HCEC 1CT (cell line): Measurements from ENCODE around the gene KRTCAP3.
"Not testable (repeated sequence)": the region's sequence is repeated elsewhere in the genome, so short reads cannot be mapped to it uniquely, and the experiment has no call there.

Experiments
- DNase-seq: peaks from one replicate; pipeline ENCODE4 v3.0.0-alpha.2; 2017

The KRTCAP3 gene, protein sequence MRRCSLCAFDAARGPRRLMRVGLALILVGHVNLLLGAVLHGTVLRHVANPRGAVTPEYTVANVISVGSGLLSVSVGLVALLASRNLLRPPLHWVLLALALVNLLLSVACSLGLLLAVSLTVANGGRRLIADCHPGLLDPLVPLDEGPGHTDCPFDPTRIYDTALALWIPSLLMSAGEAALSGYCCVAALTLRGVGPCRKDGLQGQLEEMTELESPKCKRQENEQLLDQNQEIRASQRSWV

DNA sequence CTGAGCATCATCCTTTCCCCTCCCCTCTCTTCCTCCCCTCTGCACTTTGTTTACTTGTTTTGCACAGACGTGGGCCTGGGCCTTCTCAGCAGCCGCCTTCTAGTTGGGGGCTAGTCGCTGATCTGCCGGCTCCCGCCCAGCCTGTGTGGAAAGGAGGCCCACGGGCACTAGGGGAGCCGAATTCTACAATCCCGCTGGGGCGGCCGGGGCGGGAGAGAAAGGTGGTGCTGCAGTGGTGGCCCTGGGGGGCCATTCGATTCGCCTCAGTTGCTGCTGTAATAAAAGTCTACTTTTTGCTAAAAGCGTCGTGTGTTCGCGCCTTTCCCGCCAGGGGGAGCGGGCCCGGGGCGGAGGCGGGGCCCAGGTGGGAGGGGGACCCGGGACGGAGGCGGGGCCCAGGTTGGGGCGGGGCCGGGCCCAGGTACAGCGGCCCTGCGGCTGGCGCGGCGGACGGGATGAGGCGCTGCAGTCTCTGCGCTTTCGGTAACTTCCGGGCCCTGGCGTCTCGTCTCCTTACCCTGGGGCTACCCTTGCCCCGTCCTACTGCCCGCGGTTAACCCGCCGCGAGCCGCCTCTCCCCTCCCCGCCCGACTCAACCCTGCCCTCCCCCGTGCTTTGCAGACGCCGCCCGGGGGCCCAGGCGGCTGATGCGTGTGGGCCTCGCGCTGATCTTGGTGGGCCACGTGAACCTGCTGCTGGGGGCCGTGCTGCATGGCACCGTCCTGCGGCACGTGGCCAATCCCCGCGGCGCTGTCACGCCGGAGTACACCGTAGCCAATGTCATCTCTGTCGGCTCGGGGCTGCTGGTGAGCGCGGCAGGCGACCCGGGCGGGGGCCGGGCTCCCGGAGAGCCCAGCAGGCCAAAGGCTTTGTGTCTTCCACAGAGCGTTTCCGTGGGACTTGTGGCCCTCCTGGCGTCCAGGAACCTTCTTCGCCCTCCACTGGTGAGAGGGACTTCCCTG lies at the start of gene KRTCAP3:
KRTCAP3 (plus strand) TSS at position 424 of the 962 bp plus-strand sequence; CDS start at position 456, 32 bp downstream.
- DNase-seq: no peak

- DNase-seq: no peak
These were observed 49.0 kb upstream of the KRTCAP3 start for GRCh38 chr2:27393225-27393624.

DNA sequence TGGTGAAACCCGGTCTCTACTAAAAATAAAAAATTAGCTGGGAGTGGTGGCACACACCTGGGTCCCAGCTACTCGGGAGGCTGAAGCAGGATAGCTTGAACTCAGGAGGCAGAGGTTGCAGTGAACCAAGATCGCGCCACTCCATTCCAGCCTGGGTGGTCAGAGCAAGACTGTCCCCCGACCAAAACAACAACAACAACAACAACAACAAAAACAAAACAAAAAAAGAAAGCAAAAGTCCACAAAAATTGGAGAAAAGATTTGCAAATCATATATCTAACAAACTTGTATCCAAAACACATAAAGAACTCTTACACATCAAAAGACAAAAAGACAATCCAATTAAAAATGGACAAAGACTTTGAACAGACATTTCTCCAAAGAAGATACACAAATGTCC lies 43.2 kb upstream of the KRTCAP3 start:
- no peak for DNase-seq

GRCh38 chr2:27400348-27401135 lies 41.6 kb upstream of the KRTCAP3 start:
- DNase-seq: no peak

DNA sequence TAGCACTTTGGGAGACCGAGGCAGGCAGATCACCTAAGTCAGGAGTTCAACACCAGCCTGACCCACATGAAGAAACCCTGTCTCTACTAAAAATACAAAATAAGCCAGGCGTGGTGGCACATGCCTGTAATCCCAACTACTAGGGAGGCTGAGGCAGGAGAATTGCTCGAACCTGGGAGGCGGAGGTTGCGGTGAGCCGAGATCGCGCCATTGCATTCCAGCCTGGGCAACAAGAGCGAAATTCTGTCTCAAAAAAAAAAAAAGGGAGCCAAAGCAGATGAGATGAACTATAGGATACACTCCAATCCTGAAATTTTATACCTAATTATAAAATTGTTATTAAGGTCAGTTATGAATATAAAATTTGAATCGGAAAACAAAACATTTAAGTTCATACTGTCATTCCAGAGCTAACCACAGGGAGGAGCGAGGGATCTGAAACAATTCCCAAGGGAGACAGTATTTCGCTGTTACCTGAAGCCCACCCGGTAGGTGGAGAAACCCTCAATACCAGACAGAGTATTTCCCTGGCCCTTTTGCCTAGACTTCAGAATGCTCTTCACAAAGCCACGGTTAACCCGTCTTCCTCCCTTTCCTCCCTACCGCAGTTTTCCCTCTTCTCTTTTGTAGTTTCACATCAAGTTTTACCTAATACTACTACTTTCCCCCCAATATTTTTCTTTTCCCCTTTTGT lies 34.2 kb upstream of the KRTCAP3 start:
- peak; percentile 49 for DNase-seq

- no peak for DNase-seq
These were observed 33.4 kb upstream of the KRTCAP3 start for GRCh38 chr2:27408601-27409320.

DNA sequence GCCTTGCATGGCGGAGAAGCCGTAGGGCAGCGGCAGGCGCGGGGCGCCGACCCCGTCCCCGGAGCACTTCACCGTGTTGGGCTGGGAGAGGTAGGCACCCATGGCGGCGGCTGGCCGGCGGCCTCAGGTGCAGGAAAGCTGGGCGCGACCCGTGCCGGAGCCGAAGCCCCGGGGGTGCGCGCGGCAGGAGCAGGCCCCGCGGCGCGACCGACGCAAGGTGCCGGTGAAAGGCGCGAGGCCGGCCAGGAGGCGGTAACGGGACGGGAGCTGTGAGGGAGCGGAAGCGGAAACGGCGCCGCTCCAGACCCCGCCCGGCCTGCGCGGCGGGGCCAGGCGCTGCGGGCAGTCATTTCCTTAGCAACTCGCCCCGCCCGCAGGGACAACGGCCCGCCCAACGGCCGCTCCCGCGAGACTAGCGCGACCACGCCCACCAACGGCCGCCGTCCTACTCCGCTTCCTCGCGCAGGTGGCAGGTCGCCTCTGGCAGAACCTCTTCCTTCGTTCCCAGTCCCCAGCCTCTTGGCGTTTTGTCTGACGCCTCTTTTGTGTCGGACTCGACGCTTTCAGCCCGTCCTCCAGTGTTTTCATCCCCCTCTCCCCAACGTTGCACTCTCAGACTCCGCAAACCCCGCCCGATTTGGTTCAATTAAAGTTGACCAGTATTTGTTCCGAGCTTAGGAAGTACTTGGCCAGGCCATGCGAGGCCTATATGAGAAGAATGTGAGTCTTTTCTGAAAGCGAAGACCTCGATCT lies 32.7 kb upstream of the KRTCAP3 start, which contains the start of gene PPM1G:
PPM1G (minus strand) TSS at position 271 of the 753 bp plus-strand sequence; CDS start at position 102, 169 bp downstream.
- DNase-seq: peak; percentile 92

GRCh38 chr2:27412419-27413152 lies 29.6 kb upstream of the KRTCAP3 start:
- no peak for DNase-seq

GRCh38 chr2:27416151-27416550 lies 26.0 kb upstream of the KRTCAP3 start:
- DNase-seq: no peak

DNA sequence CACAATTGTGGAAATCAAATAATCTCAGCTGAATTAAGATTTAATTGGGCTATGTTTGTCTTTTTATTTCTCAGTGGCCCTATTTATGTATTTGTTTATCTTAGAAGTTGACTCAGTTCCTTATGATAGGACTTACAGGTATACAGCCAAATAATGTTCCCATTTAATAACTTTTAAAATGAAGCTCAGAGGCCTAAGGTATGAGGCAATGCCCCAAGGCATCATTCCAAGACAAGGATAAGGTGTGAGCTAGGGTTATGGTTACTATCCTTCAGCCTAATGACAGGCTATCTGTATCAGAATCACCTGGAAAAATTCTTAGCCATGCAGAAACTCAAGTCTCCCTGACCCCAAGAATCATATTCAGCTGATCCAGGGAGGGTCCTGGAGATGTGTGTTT lies 21.2 kb upstream of the KRTCAP3 start:
- no peak for DNase-seq

GRCh38 chr2:27421660-27422250 lies 20.4 kb upstream of the KRTCAP3 start:
- DNase-seq: no peak

DNA sequence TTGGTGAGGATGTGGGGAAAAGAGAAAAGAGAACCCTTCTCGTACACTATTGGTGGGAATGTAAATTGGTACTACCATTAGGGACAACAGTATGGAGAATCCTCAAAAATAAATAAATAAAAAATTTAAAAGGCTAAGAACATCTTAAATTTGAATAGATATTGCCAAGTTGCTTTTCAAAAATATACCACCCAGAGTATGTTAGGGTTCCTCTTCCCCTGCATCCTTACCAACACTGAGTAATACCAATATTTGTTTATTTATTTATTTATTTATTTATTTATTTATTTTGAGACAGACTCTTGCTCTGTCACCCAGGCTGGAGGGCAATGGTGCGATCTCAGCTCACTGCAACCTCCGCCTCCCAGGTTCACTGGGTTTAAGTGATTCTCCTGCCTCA lies 19.2 kb upstream of the KRTCAP3 start:
- DNase-seq: no peak

DNA sequence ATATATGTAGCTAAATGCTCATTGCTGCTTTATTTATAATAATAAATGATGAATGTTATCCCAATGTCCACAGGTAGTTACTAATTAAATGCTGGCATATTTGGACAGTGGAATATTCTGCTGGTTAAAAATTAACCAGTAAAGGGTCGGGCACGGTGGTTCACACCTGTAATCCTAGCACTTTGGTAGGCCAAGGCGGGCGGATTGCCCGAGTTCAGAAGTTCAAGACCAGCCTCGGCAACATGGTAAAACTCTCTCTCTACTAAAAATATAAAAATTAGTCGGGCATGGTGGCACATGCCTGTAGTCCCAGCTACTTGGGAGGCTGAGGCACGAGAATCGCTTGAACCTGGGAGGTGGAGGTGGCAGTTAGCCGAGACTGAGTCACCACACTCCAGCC lies 17.1 kb upstream of the KRTCAP3 start:
- DNase-seq: not testable (repeated sequence)

GRCh38 chr2:27427863-27428212 lies 14.3 kb upstream of the KRTCAP3 start:
- no peak for DNase-seq

DNA sequence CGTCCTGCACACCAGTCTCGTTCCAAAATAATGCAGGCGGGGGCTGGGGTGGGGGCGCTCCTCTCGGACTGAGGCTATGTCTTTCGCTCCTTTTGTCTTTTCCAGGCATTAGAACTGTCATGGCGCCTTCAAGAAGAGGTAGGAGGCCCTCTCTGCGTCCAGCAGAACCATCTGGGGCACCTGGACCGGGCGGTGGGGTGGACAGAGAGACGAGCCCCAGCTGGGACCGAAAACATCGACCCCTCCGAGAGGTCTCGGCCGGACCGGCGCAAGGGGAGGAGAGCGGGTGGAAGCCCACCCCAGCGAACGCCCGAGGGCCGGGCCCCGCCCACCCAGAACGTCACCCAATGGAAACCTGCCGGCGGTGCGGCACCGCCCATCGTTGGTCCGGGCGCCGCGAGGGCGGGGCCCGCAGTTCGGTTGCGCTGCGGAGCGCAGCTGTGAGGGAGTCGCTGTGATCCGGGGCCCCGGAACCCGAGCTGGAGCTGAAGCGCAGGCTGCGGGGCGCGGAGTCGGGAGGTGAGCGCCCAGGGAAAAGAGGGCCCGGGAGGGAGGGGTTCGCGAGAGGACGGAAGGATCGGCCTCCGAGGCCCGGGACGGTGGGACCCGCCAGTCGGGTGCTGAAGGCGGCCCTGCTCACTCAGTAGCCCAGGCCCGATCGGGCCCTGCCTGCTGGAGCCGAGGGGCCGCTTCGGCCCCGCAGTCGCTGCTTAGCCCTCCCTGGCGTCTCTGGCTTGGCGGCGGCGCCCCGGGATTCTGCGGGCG lies 13.8 kb upstream of the KRTCAP3 start, which contains the start of gene NRBP1:
NRBP1 (plus strand) TSS at position 419 of the 765 bp plus-strand sequence. CDS start 4,643 bp downstream, outside the sequence.
- peak; percentile 87 for DNase-seq

DNA sequence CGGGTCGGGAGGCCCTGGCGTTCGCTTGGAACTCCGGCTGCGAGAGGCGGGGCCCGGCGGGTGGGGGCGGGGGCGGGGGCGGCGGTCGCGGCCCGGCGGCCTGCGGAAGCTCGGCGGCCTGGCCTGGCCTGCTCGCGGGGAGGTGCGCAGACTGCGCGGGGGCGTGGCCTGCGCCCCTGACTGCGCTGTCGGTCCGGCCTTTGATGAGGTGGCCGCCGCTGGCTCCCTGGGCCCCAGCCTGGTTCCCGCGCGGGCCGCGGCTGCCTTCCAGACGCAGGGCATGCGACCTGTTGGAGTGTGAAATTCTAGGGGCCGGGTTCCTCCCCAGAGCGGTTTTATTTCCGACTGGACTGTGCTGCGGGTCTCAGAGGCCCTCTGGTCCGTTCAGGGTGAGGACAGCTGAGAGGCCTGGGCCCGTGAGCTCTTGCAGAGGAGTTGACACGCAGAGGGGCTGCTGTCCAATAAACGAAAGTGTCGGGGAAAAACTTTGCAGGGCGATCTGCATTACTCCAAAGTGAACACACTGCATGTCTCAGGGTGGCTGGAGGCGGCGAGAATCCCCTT lies 13.1 kb upstream of the KRTCAP3 start:
- peak; percentile 88 for DNase-seq

DNA sequence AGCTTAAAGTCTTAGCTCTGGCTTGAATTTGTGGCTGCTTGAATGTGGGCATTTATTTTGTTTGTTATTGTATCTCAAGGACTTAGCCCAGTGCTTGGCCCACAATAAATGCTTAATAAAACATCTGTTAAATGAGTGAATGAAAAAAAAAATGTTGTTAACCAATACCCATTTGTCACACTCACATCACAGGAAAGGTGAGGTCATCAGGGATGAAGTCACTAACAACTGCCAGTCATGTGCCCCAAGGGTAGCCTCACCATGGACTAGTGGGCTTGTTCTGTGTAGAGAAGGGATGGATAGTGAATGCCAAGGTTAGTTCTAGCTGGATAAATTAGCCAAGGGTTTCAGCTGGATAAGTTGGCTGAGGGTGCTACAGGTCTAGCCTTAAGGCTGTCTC lies 10.8 kb upstream of the KRTCAP3 start:
- peak; percentile 65 for DNase-seq

GRCh38 chr2:27435628-27436027 lies 6.6 kb upstream of the KRTCAP3 start:
- DNase-seq: no peak
